GM12872 (cell line): ENCODE results near the gene TTC29.

Experiments
- CTCF ChIP-seq: IDR thresholded peaks from 3 replicates; pipeline ENCODE4 v1.5.1; 2011; ENCODE audit warnings: low read depth, mild to moderate bottlenecking, low read length, moderate library complexity; ENCODE audit not compliant: insufficient read depth

Gene TTC29

GRCh38 chr4:146699910-146700309 is 245.8 kb downstream of the TTC29 start:
- no peak for TF ChIP-seq CTCF

GRCh38 chr4:146674829-146675570 is 270.7 kb downstream of the TTC29 start:
- TF ChIP-seq CTCF = no peak

GRCh38 chr4:146661367-146661766 is 284.3 kb downstream of the TTC29 start:
- no peak for TF ChIP-seq CTCF
